Measurements from ENCODE around the gene TBC1D13. TPM values are rescaled to one million over a fixed set of nuclear protein-coding genes. Genes with fewer than 3 reads are reported as not detected.

TBC1D13 gene
- polyA plus RNA-seq, 1 donor from 2014 or later = 30.0 TPM

- Histone ChIP-seq H3K9ac (ENCODE audit: low read length) (no peak overlapping the region), H3K4me2 (ENCODE audit: low read length) (no peak overlapping the region), H4K20me1 (ENCODE audit: insufficient read depth) (no peaks in the 10 kb centered on the region), H3K9me2 (ENCODE audit: insufficient read depth, low read length) (no peaks in the 10 kb centered on the region), H3K4me3 (ENCODE audit: low read length) (no peak overlapping the region), H3K9me3 (ENCODE audit: low read length) (no peaks in the 10 kb centered on the region), H3K79me2 (replicated peaks; ENCODE audit: insufficient read depth, low read length) (no peaks in the 10 kb centered on the region), H3F3A (ENCODE audit: insufficient read depth, low read length, poor library complexity, severe bottlenecking) (no peaks in the 10 kb centered on the region), H2AFZ (ENCODE audit: low read depth, low read length) (no peak overlapping the region), H3K36me3 (ENCODE audit: insufficient read depth, low read length) (no peaks in the 10 kb centered on the region), H3K27ac (ENCODE audit: low read length) (no peak overlapping the region), H3K27me3 (ENCODE audit: insufficient read depth, low read depth, low read length) (no peaks in the 10 kb centered on the region)
- no peak for TF ChIP-seq TAF1 (IDR thresholded peaks at IDR 0.05; ENCODE audit: low read depth)
- TF ChIP-seq, protein P1, sequence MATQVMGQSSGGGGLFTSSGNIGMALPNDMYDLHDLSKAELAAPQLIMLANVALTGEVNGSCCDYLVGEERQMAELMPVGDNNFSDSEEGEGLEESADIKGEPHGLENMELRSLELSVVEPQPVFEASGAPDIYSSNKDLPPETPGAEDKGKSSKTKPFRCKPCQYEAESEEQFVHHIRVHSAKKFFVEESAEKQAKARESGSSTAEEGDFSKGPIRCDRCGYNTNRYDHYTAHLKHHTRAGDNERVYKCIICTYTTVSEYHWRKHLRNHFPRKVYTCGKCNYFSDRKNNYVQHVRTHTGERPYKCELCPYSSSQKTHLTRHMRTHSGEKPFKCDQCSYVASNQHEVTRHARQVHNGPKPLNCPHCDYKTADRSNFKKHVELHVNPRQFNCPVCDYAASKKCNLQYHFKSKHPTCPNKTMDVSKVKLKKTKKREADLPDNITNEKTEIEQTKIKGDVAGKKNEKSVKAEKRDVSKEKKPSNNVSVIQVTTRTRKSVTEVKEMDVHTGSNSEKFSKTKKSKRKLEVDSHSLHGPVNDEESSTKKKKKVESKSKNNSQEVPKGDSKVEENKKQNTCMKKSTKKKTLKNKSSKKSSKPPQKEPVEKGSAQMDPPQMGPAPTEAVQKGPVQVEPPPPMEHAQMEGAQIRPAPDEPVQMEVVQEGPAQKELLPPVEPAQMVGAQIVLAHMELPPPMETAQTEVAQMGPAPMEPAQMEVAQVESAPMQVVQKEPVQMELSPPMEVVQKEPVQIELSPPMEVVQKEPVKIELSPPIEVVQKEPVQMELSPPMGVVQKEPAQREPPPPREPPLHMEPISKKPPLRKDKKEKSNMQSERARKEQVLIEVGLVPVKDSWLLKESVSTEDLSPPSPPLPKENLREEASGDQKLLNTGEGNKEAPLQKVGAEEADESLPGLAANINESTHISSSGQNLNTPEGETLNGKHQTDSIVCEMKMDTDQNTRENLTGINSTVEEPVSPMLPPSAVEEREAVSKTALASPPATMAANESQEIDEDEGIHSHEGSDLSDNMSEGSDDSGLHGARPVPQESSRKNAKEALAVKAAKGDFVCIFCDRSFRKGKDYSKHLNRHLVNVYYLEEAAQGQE (IDR thresholded peaks at IDR 0.05; ENCODE audit: borderline replicate concordance) = no peak
- TF ChIP-seq, protein P2, sequence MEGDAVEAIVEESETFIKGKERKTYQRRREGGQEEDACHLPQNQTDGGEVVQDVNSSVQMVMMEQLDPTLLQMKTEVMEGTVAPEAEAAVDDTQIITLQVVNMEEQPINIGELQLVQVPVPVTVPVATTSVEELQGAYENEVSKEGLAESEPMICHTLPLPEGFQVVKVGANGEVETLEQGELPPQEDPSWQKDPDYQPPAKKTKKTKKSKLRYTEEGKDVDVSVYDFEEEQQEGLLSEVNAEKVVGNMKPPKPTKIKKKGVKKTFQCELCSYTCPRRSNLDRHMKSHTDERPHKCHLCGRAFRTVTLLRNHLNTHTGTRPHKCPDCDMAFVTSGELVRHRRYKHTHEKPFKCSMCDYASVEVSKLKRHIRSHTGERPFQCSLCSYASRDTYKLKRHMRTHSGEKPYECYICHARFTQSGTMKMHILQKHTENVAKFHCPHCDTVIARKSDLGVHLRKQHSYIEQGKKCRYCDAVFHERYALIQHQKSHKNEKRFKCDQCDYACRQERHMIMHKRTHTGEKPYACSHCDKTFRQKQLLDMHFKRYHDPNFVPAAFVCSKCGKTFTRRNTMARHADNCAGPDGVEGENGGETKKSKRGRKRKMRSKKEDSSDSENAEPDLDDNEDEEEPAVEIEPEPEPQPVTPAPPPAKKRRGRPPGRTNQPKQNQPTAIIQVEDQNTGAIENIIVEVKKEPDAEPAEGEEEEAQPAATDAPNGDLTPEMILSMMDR (IDR thresholded peaks at IDR 0.05; ENCODE audit: poor library complexity, severe bottlenecking) = no peak
- TF ChIP-seq EP300 (conservative IDR thresholded peaks at IDR 0.05; ENCODE audit: poor library complexity, severe bottlenecking) = no peak
- TF ChIP-seq EZH2 (IDR thresholded peaks at IDR 0.05; ENCODE audit: borderline replicate concordance, insufficient read depth, low read length, poor library complexity, severe bottlenecking) = no peak
- no peak for TF ChIP-seq MXI1 (conservative IDR thresholded peaks at IDR 0.05; ENCODE audit: poor library complexity, severe bottlenecking)
- TF ChIP-seq RAD21 (conservative IDR thresholded peaks at IDR 0.05) = no peak
- TF ChIP-seq POLR2AphosphoS5 (IDR thresholded peaks at IDR 0.05) = no peak
- no peak for TF ChIP-seq SMC3 (conservative IDR thresholded peaks at IDR 0.05; ENCODE audit: poor library complexity)
Observed at GRCh38 chr9:128838338-128838737, 51.3 kb downstream of the TBC1D13 start.

DNA sequence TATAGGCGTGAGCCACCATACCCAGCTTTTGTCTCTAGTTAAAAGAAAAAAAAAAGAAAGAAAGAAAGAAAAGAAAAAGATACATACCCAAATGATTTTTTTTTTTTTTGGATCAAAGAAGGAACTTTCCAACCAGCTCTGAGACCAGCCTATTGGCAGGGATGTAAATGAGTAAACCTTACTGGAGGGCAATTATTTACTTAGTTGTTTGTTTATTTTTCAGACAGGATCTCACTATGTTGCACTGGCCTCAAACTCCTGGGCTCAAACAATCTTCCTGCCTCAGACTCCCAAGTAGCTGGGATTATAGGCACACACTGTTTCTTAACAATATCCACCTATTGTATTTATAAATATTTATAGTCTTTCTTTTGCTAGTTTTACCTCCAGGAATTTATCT, 53.5 kb downstream of the TBC1D13 start:
- no peaks in the 10 kb centered on the region for H3K79me2 ChIP-seq (replicated peaks; ENCODE audit: insufficient read depth, low read length)
- no peak overlapping the region for H3K4me3 ChIP-seq (ENCODE audit: low read length)
- no peaks in the 10 kb centered on the region for H3K36me3 ChIP-seq (ENCODE audit: insufficient read depth, low read length)
- TF ChIP-seq, protein P1 (IDR thresholded peaks at IDR 0.05; ENCODE audit: borderline replicate concordance) = no peak
- no peaks in the 10 kb centered on the region for H3K27me3 ChIP-seq (ENCODE audit: insufficient read depth, low read depth, low read length)
- H4K20me1 ChIP-seq (ENCODE audit: insufficient read depth) = no peaks in the 10 kb centered on the region
- H3K27ac ChIP-seq (ENCODE audit: low read length) = no peak overlapping the region
- no peak overlapping the region for H2AFZ ChIP-seq (ENCODE audit: low read depth, low read length)
- H3F3A ChIP-seq (ENCODE audit: insufficient read depth, low read length, poor library complexity, severe bottlenecking) = no peaks in the 10 kb centered on the region
- H3K9ac ChIP-seq (ENCODE audit: low read length) = no peak overlapping the region
- H3K9me3 ChIP-seq (ENCODE audit: low read length) = no peaks in the 10 kb centered on the region
- no peak overlapping the region for H3K4me2 ChIP-seq (ENCODE audit: low read length)
- H3K9me2 ChIP-seq (ENCODE audit: insufficient read depth, low read length) = no peaks in the 10 kb centered on the region

All from neural cell (in vitro differentiated cells).